ENCODE results near the gene PHLDB2. TPM values are rescaled to one million over a fixed set of nuclear protein-coding genes. Genes with fewer than 3 reads are reported as not detected.

PHLDB2 gene
- total and polyA plus RNA-seq, 11 donors, result 59.0 to 280 (median 115) TPM

GRCh38 chr3:111961461-111962164 lies 102.5 kb downstream of the PHLDB2 start:
- intact Hi-C loops (cut with DNase I), result loop anchor here in 1 of 10 donors (5.0 kb wide), 1 partner anchor 34 kb away; no protein-coding TSS in a partner anchor
- peaks cover 0 to 98% (median 20%) of the 10 kb centered on the region in 9 donors for H3K36me3 ChIP-seq

GRCh38 chr3:111963424-111963823 lies 104.4 kb downstream of the PHLDB2 start:
- no peaks in the 10 kb centered on the region for H3K9me3 ChIP-seq
- DNase-seq, result no peak
- peaks cover 0 to 96% (median 20%) of the 10 kb centered on the region in 9 donors for H3K36me3 ChIP-seq
- no peak overlapping the region for H3K4me3 ChIP-seq
- H3K27ac ChIP-seq, result no peak overlapping the region
- intact Hi-C loops (cut with DNase I), result loop anchor here in 1 of 10 donors (5.0 kb wide), 1 partner anchor 36 kb away; no protein-coding TSS in a partner anchor
- 82 to 89% (median 85%) methylated on average over 1 of the region's 1 CpG for WGBS, 4 donors
- ATAC-seq, result no peak
- no peak for TF ChIP-seq POLR2A (IDR thresholded peaks at IDR 0.05)
- no peak for TF ChIP-seq CTCF (IDR thresholded peaks at IDR 0.05)
- H3K4me1 ChIP-seq, result peaks cover 0 to 27% (median 17%) of the 10 kb centered on the region in 12 donors
- H3K27me3 ChIP-seq, result no peaks in the 10 kb centered on the region

More at GRCh38 chr3:111961461-111962164, 102.5 kb downstream of the PHLDB2 start:
- Histone ChIP-seq H3K27me3 (no peaks in the 10 kb centered on the region), H3K4me1 (peaks cover 0 to 19% (median 6%) of the 10 kb centered on the region in 12 donors), H3K4me3 (no peak overlapping the region), H3K9me3 (no peaks in the 10 kb centered on the region), H3K27ac (no peak overlapping the region)
- no peak for TF ChIP-seq CTCF (IDR thresholded peaks at IDR 0.05)
- no peak for TF ChIP-seq POLR2A (IDR thresholded peaks at IDR 0.05)
- ATAC-seq (no peak), DNase-seq (no peak)
- 49 to 78% (median 70%) methylated on average over 3 of the region's 3 CpGs for WGBS, 4 donors

- Histone ChIP-seq H3K4me3 (no peak overlapping the region), H3K27ac (peak overlapping the region in 1 of 12 donors; percentile 60), H3K9me3 (no peaks in the 10 kb centered on the region), H3K36me3 (peaks cover 0 to 96% (median 24%) of the 10 kb centered on the region in 9 donors), H3K27me3 (no peaks in the 10 kb centered on the region), H3K4me1 (peaks cover 0 to 38% (median 22%) of the 10 kb centered on the region in 12 donors)
- no peak for TF ChIP-seq POLR2A (IDR thresholded peaks at IDR 0.05)
- TF ChIP-seq CTCF (IDR thresholded peaks at IDR 0.05), result no peak
- intact Hi-C loops (cut with DNase I), result loop anchor here in 8 of 10 donors (5.0 kb wide), 6 partner anchors 33 to 298 kb away; partner anchors contain the start of gene PHLDB2 (in 1 of the 8)
- DNase-seq, result no peak
- ATAC-seq, result no peak
- 86 to 93% (median 89%) methylated on average over 2 of the region's 2 CpGs for WGBS, 4 donors
Observed at GRCh38 chr3:111965484-111965883, 106.4 kb downstream of the PHLDB2 start.

- DNase-seq (no peak), ATAC-seq (peak in 2 of 4 donors; percentile 34 to 52)
- Histone ChIP-seq H3K4me1 (peaks cover 0 to 47% (median 25%) of the 10 kb centered on the region in 12 donors), H3K36me3 (peaks cover 0 to 96% (median 21%) of the 10 kb centered on the region in 9 donors), H3K27me3 (no peaks in the 10 kb centered on the region), H3K9me3 (no peaks in the 10 kb centered on the region), H3K27ac (peak overlapping the region in 11 of 12 donors; percentile 24 to 68 (median 58)), H3K4me3 (no peak overlapping the region)
- 16 to 27% (median 22%) methylated on average over 3 of the region's 3 CpGs for WGBS, 4 donors
- intact Hi-C loops (cut with DNase I), result loop anchor here (1.0 to 5.0 kb wide), 11 partner anchors 35 to 300 kb away; partner anchors contain the start of gene PHLDB2 (in 1 of the 10)
- TF ChIP-seq POLR2A (IDR thresholded peaks at IDR 0.05) (no peak), CTCF (IDR thresholded peaks at IDR 0.05) (no peak)
Observed at GRCh38 chr3:111967068-111967467, 108.0 kb downstream of the PHLDB2 start.

Data from heart left ventricle (tissue), 16 donors.